Activated CD8-positive, alpha-beta memory T cell treated with anti-CD3 and anti-CD28 coated beads, Interleukin-2, amount 50 U/mL, for 48 hours (primary cell): ENCODE data around the gene PCDHGA1.
A peak's percentile ranks its signal among the peaks of the same experiment; 100 is the strongest.

Source experiments
- DNase-seq: peaks from one replicate; pipeline ENCODE4 v3.0.0-alpha.2; 2020

The PCDHGA1 gene

GRCh38 chr5:141349917-141350619 is 19.8 kb downstream of the PCDHGA1 start, which contains the start of gene PCDHGB1:
PCDHGB1 (plus strand) TSS chr5:141350099; CDS start chr5:141350261, 162 bp downstream.
- no peak for DNase-seq

DNA sequence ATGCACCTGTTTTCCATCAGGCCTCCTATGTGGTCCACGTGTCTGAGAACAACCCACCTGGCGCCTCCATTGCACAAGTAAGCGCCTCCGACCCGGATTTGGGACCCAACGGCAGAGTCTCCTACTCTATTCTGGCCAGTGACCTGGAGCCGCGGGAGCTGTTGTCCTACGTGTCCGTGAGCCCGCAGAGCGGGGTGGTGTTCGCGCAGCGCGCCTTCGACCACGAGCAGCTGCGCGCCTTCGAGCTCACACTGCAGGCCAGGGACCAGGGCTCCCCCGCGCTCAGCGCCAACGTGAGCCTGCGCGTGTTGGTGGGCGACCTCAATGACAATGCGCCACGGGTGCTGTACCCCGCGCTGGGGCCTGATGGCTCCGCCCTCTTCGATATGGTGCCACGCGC is 21.3 kb downstream of the PCDHGA1 start:
- no peak for DNase-seq

GRCh38 chr5:141354900-141355469 is 24.7 kb downstream of the PCDHGA1 start, which contains the start of gene PCDHGA4:
PCDHGA4 (plus strand) TSS chr5:141355021; CDS start chr5:141355108, 87 bp downstream.
- no peak for DNase-seq

DNA sequence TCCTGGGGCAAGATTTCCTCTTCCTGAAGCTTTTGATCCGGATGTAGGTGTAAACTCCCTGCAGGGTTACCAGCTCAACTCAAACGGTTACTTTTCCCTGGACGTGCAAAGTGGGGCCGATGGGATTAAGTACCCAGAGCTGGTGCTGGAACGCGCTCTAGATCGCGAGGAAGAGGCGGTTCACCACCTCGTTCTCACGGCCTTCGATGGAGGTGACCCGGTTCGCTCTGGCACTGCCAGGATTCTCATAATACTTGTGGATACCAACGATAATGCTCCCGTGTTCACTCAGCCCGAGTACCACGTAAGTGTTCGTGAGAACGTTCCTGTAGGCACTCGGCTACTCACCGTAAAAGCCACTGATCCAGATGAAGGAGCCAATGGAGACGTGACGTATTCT is 25.3 kb downstream of the PCDHGA1 start:
- DNase-seq = no peak

DNA sequence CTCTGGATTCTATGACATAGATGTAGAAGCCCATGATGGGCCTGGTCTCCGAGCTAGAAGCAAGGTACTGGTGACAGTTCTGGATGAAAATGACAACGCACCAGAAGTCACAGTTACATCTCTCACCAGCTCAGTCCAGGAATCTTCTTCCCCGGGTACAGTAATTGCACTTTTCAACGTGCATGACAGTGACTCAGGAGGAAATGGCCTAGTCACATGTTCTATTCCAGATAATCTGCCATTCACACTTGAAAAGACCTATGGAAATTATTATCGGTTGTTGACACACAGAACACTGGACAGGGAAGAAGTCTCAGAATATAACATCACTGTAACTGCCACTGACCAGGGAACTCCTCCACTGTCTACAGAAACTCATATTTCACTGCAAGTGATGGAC is 25.8 kb downstream of the PCDHGA1 start:
- no peak for DNase-seq

DNA sequence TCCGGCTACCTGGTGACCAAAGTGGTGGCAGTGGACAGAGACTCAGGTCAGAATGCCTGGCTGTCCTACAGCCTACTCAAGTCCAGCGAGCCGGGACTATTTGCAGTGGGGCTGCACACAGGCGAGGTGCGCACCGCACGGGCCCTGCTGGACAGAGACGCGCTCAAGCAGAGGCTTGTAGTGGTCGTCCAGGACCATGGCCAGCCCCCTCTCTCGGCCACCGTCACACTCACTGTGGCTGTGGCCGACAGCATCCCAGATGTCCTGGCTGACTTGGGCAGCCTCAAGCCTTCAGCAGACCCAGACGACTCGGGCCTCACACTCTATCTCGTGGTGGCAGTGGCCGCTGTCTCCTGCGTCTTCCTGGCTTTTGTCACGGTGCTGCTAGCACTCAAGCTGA is 26.6 kb downstream of the PCDHGA1 start:
- DNase-seq = no peak

DNA sequence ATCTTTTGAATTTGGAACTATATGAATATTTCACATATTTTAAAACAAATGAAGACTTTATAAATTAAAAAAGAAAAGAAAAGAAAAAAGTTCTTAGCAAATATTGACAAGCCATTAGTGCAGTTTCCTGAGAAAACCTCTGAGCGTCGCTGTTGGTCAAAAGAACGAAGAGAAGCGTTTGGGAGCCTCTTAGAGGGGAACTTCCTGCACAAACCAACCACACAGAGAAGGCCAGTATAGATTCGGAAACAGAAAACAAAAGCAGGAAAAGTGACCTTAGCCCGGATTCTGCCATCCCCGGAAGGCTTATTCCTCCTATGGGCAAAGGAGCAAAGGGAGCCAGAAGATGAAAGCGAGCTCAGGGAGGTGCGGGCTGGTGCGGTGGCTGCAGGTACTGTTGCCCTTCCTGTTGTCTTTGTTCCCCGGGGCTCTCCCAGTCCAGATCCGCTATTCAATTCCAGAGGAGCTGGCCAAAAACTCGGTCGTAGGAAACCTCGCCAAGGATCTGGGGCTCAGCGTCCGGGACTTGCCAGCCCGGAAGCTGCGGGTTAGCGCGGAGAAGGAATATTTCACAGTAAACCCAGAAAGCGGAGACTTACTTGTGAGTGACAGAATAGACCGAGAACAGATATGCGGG is 29.6 kb downstream of the PCDHGA1 start, which contains the start of gene PCDHGB2:
TSS of gene PCDHGB2 (plus strand) at position 205 of the 637 bp plus-strand sequence. CDS start at position 347, 142 bp downstream.
- DNase-seq = no peak

DNA sequence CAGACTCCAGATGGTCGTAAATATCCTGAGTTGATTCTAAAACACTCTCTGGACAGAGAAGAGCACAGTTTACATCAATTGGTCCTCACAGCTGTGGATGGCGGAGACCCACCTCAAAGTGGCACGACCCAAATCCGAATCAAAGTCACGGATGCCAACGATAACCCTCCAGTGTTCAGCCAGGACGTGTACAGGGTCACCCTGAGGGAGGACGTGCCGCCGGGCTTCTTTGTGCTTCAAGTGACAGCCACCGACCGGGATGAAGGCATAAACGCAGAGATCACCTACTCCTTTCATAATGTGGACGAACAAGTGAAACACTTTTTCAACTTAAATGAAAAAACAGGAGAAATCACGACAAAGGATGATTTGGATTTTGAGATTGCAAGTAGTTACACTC is 30.4 kb downstream of the PCDHGA1 start:
- DNase-seq = no peak

- no peak for DNase-seq
These were observed 32.4 kb downstream of the PCDHGA1 start for GRCh38 chr5:141362719-141363118.

GRCh38 chr5:141363952-141364660 is 33.8 kb downstream of the PCDHGA1 start, which contains the start of gene PCDHGA5:
PCDHGA5 (plus strand) TSS chr5:141364162; CDS start chr5:141364331, 169 bp downstream.
- no peak for DNase-seq

GRCh38 chr5:141366016-141366896 is 35.9 kb downstream of the PCDHGA1 start:
- no peak for DNase-seq

DNA sequence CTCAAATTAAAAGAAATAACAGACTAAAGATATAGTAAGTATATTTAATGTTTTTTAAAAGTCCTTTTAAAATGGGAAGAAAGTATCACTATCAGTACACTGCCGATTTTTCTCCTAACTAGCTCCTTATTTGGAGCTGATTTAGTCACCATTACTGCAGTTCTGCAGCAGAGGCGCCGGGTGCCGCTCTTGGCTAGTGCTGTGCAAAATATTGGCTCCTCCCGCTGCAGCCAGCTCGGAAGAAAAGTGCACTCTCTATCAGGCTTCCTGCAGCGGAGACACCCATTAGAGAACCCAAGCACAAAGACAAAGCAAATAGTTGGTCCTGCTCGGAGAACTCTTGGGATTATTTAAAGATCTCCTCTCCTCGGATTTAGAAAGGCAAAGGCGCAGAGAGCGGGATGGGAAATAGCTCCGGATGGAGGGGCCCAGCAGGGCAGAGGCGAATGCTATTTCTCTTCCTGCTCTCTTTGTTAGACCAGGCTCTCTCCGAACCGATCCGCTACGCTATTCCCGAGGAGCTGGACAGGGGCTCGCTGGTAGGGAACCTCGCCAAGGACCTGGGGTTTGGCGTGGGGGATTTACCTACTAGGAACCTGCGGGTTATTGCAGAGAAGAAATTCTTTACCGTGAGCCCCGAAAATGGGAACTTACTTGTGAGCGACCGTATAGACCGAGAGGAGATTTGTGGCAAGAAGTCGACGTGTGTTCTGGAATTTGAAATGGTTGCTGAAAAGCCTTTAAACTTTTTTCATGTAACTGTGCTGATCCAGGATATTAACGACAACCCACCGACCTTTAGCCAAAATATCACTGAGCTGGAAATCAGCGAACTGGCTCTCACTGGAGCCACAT is 39.9 kb downstream of the PCDHGA1 start, which contains the start of gene PCDHGB3:
TSS of gene PCDHGB3 (plus strand) at position 249 of the 855 bp plus-strand sequence. CDS start at position 402, 153 bp downstream.
- no peak for DNase-seq

GRCh38 chr5:141371572-141372475 is 41.5 kb downstream of the PCDHGA1 start:
- DNase-seq = no peak

- DNase-seq = no peak
These were observed 43.5 kb downstream of the PCDHGA1 start, which contains the start of gene PCDHGA6 for GRCh38 chr5:141373673-141374317. PCDHGA6 (plus strand) TSS chr5:141373891; CDS start chr5:141374084, 193 bp downstream.

DNA sequence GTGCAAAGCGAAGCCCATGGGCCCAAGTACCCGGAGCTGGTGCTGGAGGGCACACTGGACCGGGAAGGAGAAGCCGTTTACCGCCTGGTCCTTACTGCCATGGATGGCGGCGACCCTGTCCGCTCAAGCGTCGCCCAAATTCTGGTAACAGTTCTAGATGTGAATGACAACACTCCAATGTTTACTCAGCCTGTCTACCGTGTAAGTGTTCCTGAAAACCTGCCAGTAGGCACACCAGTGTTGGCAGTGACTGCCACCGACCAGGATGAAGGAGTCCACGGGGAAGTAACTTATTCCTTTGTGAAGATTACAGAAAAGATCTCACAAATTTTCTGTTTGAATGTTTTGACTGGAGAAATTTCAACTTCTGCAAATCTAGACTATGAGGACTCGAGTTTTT is 44.3 kb downstream of the PCDHGA1 start:
- no peak for DNase-seq

DNA sequence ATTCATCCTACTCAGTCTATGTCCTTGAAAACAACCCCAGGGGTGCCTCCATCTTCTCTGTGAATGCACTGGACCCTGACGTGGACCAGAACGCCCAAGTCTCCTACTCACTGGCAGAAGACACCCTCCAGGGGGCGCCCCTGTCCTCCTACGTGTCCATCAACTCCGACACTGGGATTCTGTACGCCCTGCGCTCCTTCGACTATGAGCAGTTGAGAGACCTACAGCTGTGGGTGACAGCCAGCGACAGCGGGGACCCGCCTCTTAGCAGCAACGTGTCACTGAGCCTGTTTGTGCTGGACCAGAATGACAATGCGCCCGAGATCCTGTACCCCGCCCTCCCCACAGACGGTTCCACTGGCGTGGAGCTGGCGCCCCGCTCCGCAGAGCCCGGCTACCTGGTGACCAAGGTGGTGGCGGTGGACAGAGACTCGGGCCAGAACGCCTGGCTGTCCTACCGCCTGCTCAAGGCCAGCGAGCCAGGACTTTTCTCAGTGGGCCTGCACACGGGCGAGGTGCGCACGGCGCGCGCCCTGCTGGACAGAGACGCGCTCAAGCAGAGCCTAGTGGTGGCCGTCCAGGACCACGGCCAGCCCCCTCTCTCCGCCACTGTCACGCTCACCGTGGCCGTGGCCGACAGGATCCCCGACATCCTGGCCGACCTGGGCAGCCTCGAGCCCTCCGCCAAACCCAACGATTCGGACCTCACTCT is 45.3 kb downstream of the PCDHGA1 start:
- DNase-seq = peak; percentile 52

- peak; percentile 32 for DNase-seq
These were observed 52.4 kb downstream of the PCDHGA1 start, which contains the start of gene PCDHGA7 for GRCh38 chr5:141382469-141383294. PCDHGA7 (plus strand) TSS chr5:141382742; CDS start chr5:141382900, 158 bp downstream.
